H9 (cell line): ENCODE data around the gene CACNA1A. TPM values are rescaled to one million over a fixed set of nuclear protein-coding genes. Genes with fewer than 3 reads are reported as not detected.

Experiments
- DNase-seq: peaks from one replicate; pipeline ENCODE4 v3.0.0-alpha.2; 2017
- H2AFZ ChIP-seq: one replicate; pipeline ENCODE4 v1.6.1; 2013; ENCODE audit warnings: mild to moderate bottlenecking, low read length, control low read depth, moderate library complexity
- H2AK5ac ChIP-seq: 2 replicates; pipeline ENCODE4 v1.6.1; 2013; ENCODE audit warnings: low read length, control low read depth, mixed read lengths; ENCODE audit not compliant: insufficient read length
- H2BK120ac ChIP-seq: one replicate; pipeline ENCODE4 v1.6.1; 2013; ENCODE audit warnings: low read depth, mild to moderate bottlenecking, low read length, control low read depth, inconsistent platforms; ENCODE audit not compliant: poor library complexity, severe bottlenecking
- H2BK12ac ChIP-seq: 2 replicates; pipeline ENCODE4 v1.6.1; 2013; ENCODE audit warnings: low read length, control low read depth, mixed read lengths, low read depth; ENCODE audit not compliant: insufficient read length
- H2BK15ac ChIP-seq: 2 replicates; pipeline ENCODE4 v1.6.1; 2013; ENCODE audit warnings: low read depth, low read length, control low read depth
- H2BK20ac ChIP-seq: one replicate; pipeline ENCODE4 v1.6.1; 2013; ENCODE audit warnings: low read depth, mild to moderate bottlenecking, low read length, control low read depth, inconsistent platforms; ENCODE audit not compliant: poor library complexity, severe bottlenecking
- H2BK5ac ChIP-seq: 2 replicates; pipeline ENCODE4 v1.6.1; 2013; ENCODE audit warnings: low read length, control low read depth, mixed read lengths; ENCODE audit not compliant: insufficient read length
- H3K14ac ChIP-seq: 2 replicates; pipeline ENCODE4 v1.6.1; 2013; ENCODE audit warnings: low read length, control low read depth; ENCODE audit not compliant: insufficient read depth
- H3K18ac ChIP-seq: 2 replicates; pipeline ENCODE4 v1.6.1; 2013; ENCODE audit warnings: low read depth, mild to moderate bottlenecking, mixed read lengths, low read length, control low read depth; ENCODE audit not compliant: insufficient read length
- H3K23ac ChIP-seq: 2 replicates; pipeline ENCODE4 v1.6.1; 2013; ENCODE audit warnings: low read length, control low read depth, mixed read lengths, low read depth; ENCODE audit not compliant: insufficient read length
- H3K23me2 ChIP-seq: 2 replicates; pipeline ENCODE4 v1.6.1; 2013; ENCODE audit warnings: low read depth, mild to moderate bottlenecking, mixed read lengths, low read length, control low read depth; ENCODE audit not compliant: insufficient read length, poor library complexity, severe bottlenecking
- H3K27ac ChIP-seq: 2 replicates; pipeline ENCODE4 v1.5.1; 2013; ENCODE audit warnings: low read length, control low read depth, mixed read lengths, low read depth; ENCODE audit not compliant: insufficient read length
- H3K27me3 ChIP-seq: 2 replicates; pipeline ENCODE4 v1.6.1; 2013; ENCODE audit warnings: low read length, control low read depth, inconsistent platforms; ENCODE audit not compliant: insufficient read depth
- H3K4ac ChIP-seq: 2 replicates; pipeline ENCODE4 v1.6.1; 2013; ENCODE audit warnings: low read depth, mild to moderate bottlenecking, control low read depth, inconsistent platforms, low read length, moderate library complexity
- H3K4me1 ChIP-seq: 2 replicates; pipeline ENCODE4 v1.6.1; 2013; ENCODE audit warnings: low read length, control low read depth, inconsistent platforms; ENCODE audit not compliant: insufficient read depth
- H3K4me2 ChIP-seq: 2 replicates; pipeline ENCODE4 v1.6.1; 2013; ENCODE audit warnings: low read length, control low read depth, mixed read lengths; ENCODE audit not compliant: insufficient read length, insufficient read depth
- H3K56ac ChIP-seq: 2 replicates; pipeline ENCODE4 v1.6.1; 2013; ENCODE audit warnings: low read depth, mild to moderate bottlenecking, mixed read lengths, low read length, control low read depth; ENCODE audit not compliant: insufficient read length
- H3K79me1 ChIP-seq: 2 replicates; pipeline ENCODE4 v1.6.1; 2013; ENCODE audit warnings: low read depth, mild to moderate bottlenecking, moderate library complexity, low read length, control low read depth, inconsistent platforms; ENCODE audit not compliant: insufficient read depth, poor library complexity, severe bottlenecking
- H3K79me2 ChIP-seq: 2 replicates; pipeline ENCODE4 v1.6.1; 2013; ENCODE audit warnings: low read length, control low read depth, inconsistent platforms; ENCODE audit not compliant: insufficient read depth
- H3K9ac ChIP-seq: 2 replicates; pipeline ENCODE4 v1.6.1; 2013; ENCODE audit warnings: low read length, control low read depth, mixed read lengths; ENCODE audit not compliant: insufficient read length; ENCODE audit errors: extremely low read depth
- H3K9me3 ChIP-seq: one replicate; pipeline ENCODE4 v1.6.1; 2013; ENCODE audit warnings: low read depth, low read length, inconsistent platforms; ENCODE audit not compliant: control insufficient read depth
- H3T11ph ChIP-seq: one replicate; pipeline ENCODE4 v1.6.1; 2013; ENCODE audit warnings: mild to moderate bottlenecking, low read length, control low read depth, inconsistent platforms
- H4K20me1 ChIP-seq: one replicate; pipeline ENCODE4 v1.6.1; 2013; ENCODE audit not compliant: control insufficient read depth, insufficient read length, insufficient read depth
- H4K5ac ChIP-seq: 2 replicates; pipeline ENCODE4 v1.6.1; 2013; ENCODE audit warnings: low read depth, mild to moderate bottlenecking, mixed read lengths, low read length, control low read depth; ENCODE audit not compliant: insufficient read length
- H4K8ac ChIP-seq: replicated peaks from 2 replicates; pipeline ENCODE4 v1.6.1; 2013; ENCODE audit warnings: low read length, control low read depth, mixed read lengths, low read depth; ENCODE audit not compliant: insufficient read length
- H4K91ac ChIP-seq: 2 replicates; pipeline ENCODE4 v1.6.1; 2013; ENCODE audit warnings: low read depth, mild to moderate bottlenecking, moderate library complexity, mixed read lengths, low read length, control low read depth; ENCODE audit not compliant: insufficient read length
- H3K27ac Mint-ChIP-seq, 3 experiments: 2 replicates in 2 of 3; 3 replicates in 1 of 3; pipeline ENCODE4 v1.8.0; 2020 to 2021; ENCODE audit warnings: mixed read lengths in 3 of 3, mild to moderate bottlenecking in 1 of 3, moderate library complexity in 1 of 3
- H3K27me3 Mint-ChIP-seq: 2 replicates; pipeline ENCODE4 v1.8.0; 2021; ENCODE audit warnings: low read depth, mild to moderate bottlenecking, moderate library complexity, mixed read lengths
- H3K36me3 Mint-ChIP-seq, 3 experiments: 2 replicates in 2 of 3; 3 replicates in 1 of 3; pipeline ENCODE4 v1.8.0; 2020 to 2021; ENCODE audit warnings: low read depth in 3 of 3, mixed read lengths in 3 of 3; ENCODE audit not compliant: insufficient read depth in 1 of 3
- H3K4me1 Mint-ChIP-seq, 2 experiments: 2 replicates each; pipeline ENCODE4 v1.8.0; 2020; ENCODE audit warnings: mixed read lengths in 2 of 2
- H3K4me3 Mint-ChIP-seq, 2 experiments: 2 replicates in 1 of 2; 3 replicates in 1 of 2; pipeline ENCODE4 v1.8.0; 2020 to 2021; ENCODE audit warnings: mild to moderate bottlenecking in 2 of 2, mixed read lengths in 2 of 2, moderate library complexity in 1 of 2
- H3K9me3 Mint-ChIP-seq, 2 experiments: 2 replicates in 1 of 2; 3 replicates in 1 of 2; pipeline ENCODE4 v1.8.0; 2020; ENCODE audit warnings: mild to moderate bottlenecking in 2 of 2, mixed read lengths in 2 of 2, moderate library complexity in 1 of 2
- WGBS: extraction: QIAGEN DNeasy Blood & Tissue Kit; methylation state at CpG from one replicate; pipeline ENCODE4 v1.1.7; 2013; ENCODE audit warnings: missing lambda C conversion rate, low lambda C conversion rate, mixed read lengths; ENCODE audit not compliant: insufficient read length; ENCODE audit errors: extremely low coverage; 5-methylcytosine and 5-hydroxymethylcytosine counted together
- total RNA-seq: library from RNA; stranded (reverse); gene quantifications from 2 replicates; pipeline ENCODE4 v1.2.1, GENCODE V29; 2021
- TF ChIP-seq, protein P1 (sequence below): fragments of 200-600 bp; sonication (generic); conservative IDR thresholded peaks from 3 replicates; pipeline ENCODE4 v1.8.0; 2021; ENCODE audit warnings: antibody characterized with exemption, mild to moderate bottlenecking

The CACNA1A gene
- total RNA-seq, 1 experiment from 2014 or later: 8.0 TPM

DNA sequence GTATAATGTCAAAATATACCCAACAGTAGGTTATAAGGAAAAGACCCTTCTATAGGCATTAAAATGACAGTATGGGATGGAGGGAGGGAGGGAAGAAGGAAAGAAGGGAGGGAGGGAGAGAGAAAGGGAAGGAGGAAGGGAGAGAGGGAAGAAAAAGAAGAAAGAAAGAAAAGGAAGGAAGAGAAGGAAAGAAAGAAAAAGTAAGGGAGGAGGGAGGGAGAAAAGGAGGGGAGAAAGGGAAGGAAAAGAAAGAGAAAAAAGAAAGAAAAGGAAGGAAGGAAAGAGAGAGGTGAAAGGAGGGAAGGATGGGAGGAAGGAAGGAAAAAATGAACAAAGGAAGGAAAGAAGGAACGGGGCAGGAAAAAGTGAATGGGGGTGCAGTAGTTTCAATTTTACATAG, 35.3 kb upstream of the CACNA1A start:
- Histone ChIP-seq H3T11ph (no peak overlapping the region), H3K79me1 (no peaks in the 10 kb centered on the region), H2BK12ac (no peak overlapping the region), H3K23ac (no peak overlapping the region), H3K56ac (no peak overlapping the region), H3K9ac (no peak overlapping the region), H2BK20ac (no peak overlapping the region), H3K14ac (no peak overlapping the region), H4K8ac (no peak overlapping the region), H3K23me2 (no peaks in the 10 kb centered on the region), H2BK15ac (no peak overlapping the region), H4K91ac (no peak overlapping the region), H3K79me2 (no peaks in the 10 kb centered on the region), H2AK5ac (no peak overlapping the region), H4K20me1 (no peaks in the 10 kb centered on the region), H2BK120ac (no peak overlapping the region), H3K9me3 (peaks cover 5% of the 10 kb centered on the region), H3K27ac (no peak overlapping the region), H2BK5ac (no peak overlapping the region), H3K27me3 (no peaks in the 10 kb centered on the region), H3K4me1 (no peaks in the 10 kb centered on the region; the same call in 1 of the 2 replicates), H4K5ac (no peak overlapping the region), H3K4me2 (no peak overlapping the region), H3K18ac (no peak overlapping the region), H3K4ac (no peak overlapping the region), H2AFZ (no peak overlapping the region)
- DNase-seq: no peak
- TF ChIP-seq, protein P1, sequence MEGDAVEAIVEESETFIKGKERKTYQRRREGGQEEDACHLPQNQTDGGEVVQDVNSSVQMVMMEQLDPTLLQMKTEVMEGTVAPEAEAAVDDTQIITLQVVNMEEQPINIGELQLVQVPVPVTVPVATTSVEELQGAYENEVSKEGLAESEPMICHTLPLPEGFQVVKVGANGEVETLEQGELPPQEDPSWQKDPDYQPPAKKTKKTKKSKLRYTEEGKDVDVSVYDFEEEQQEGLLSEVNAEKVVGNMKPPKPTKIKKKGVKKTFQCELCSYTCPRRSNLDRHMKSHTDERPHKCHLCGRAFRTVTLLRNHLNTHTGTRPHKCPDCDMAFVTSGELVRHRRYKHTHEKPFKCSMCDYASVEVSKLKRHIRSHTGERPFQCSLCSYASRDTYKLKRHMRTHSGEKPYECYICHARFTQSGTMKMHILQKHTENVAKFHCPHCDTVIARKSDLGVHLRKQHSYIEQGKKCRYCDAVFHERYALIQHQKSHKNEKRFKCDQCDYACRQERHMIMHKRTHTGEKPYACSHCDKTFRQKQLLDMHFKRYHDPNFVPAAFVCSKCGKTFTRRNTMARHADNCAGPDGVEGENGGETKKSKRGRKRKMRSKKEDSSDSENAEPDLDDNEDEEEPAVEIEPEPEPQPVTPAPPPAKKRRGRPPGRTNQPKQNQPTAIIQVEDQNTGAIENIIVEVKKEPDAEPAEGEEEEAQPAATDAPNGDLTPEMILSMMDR: no peak
- Mint-ChIP-seq H3K36me3 (no peaks in the 10 kb centered on the region; a peak in 1 of 7 replicates), H3K4me3 (no peak overlapping the region), H3K27ac (no peak overlapping the region), H3K27me3 (peaks cover 45% of the 10 kb centered on the region), H3K9me3 (peaks cover 0 to 4% of the 10 kb centered on the region in 2 experiments; a peak in 2 of 5 replicates), H3K4me1 (peaks cover 0 to 9% of the 10 kb centered on the region in 2 experiments; a peak in 3 of 4 replicates)
- WGBS: no CpG with 5 or more reads among the region's 1 CpG
